ENCODE measurements around the gene ATP5F1E. TPM values are rescaled to one million over a fixed set of nuclear protein-coding genes. Genes with fewer than 3 reads are reported as not detected.

The ATP5F1E gene
- total RNA-seq, 2 experiments from 2014 or later = 51.1 to 53.1 TPM

DNA sequence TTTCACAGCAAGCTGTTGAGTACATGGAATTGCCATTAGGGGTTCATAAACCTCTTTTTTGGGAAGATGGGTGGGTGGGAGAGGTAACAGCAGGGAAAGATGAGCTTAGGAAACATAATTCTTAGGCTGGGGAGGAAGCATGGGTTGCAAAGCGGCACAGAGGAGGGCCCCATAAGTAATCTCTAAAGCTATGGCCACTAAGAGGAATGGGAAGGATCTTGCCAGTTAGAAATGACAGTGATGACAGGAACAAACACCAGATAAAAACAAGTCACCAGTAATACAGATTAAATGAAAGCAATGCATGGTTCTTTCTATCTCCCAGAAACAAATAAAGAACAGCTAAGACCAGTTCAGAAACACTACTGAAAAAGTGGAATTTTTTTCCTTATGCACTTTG, 41.4 kb upstream of the ATP5F1E start:
- H3K9me3 Mint-ChIP-seq = no peaks in the 10 kb centered on the region

DNA sequence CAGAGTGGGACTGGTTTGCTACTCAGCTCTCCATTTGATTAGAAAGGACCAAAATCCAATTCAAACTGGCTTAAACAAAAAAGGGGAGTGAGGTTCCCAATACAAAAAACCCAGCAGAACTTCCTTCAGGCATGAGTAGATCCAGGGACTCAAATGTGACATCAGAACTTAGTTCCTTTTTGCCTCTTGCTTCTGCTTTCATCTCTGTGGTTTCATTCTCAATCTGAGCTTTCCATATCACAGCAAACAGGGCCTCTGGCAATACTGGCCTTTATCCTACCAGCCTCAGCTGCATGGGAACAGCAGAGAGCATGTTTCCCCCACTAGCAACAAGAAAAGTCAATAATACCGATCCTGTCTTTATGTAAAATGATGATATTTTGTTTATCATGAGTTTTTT, 39.1 kb upstream of the ATP5F1E start:
- ATAC-seq (ENCODE audit: poor library complexity) (no peak), DNase-seq (peak in 2 of 14 experiments; percentile 29 to 30)
- no peak overlapping the region for H3K4me3 Mint-ChIP-seq
- TF ChIP-seq, protein P1, sequence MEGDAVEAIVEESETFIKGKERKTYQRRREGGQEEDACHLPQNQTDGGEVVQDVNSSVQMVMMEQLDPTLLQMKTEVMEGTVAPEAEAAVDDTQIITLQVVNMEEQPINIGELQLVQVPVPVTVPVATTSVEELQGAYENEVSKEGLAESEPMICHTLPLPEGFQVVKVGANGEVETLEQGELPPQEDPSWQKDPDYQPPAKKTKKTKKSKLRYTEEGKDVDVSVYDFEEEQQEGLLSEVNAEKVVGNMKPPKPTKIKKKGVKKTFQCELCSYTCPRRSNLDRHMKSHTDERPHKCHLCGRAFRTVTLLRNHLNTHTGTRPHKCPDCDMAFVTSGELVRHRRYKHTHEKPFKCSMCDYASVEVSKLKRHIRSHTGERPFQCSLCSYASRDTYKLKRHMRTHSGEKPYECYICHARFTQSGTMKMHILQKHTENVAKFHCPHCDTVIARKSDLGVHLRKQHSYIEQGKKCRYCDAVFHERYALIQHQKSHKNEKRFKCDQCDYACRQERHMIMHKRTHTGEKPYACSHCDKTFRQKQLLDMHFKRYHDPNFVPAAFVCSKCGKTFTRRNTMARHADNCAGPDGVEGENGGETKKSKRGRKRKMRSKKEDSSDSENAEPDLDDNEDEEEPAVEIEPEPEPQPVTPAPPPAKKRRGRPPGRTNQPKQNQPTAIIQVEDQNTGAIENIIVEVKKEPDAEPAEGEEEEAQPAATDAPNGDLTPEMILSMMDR (IDR thresholded peaks at IDR 0.05) = no peak
- no peaks in the 10 kb centered on the region for H3K4me1 Mint-ChIP-seq (ENCODE audit: low read depth)
- intact Hi-C loops (cut with DNase I, micrococcal nuclease) = no loop called here
- no peak overlapping the region for H3K27ac Mint-ChIP-seq
- Histone ChIP-seq H3K9me3 (ENCODE audit: control insufficient read depth in 1 of 2, insufficient read depth in 1 of 2, low read length in 2 of 2) (no peaks in the 10 kb centered on the region), H3K27ac (ENCODE audit: low read depth in 1 of 2, low read length in 2 of 2) (no peak overlapping the region), H3K4me3 (ENCODE audit: low read length) (no peak overlapping the region), H3K4me1 (ENCODE audit: insufficient read depth, low read length) (no peaks in the 10 kb centered on the region), H3K36me3 (ENCODE audit: insufficient read depth, low read length) (no peaks in the 10 kb centered on the region), H3K27me3 (ENCODE audit: control insufficient read depth in 1 of 2, insufficient read depth in 2 of 2, low read length in 2 of 2) (no peaks in the 10 kb centered on the region)
- H3K36me3 Mint-ChIP-seq (ENCODE audit: low read depth) = no peaks in the 10 kb centered on the region
- peaks cover 24% of the 10 kb centered on the region for H3K27me3 Mint-ChIP-seq
- ChIA-PET CTCF (interaction anchor here (0.6 kb wide), 1 partner anchor 421 kb away, joined by 3 read pairs; no protein-coding TSS in a partner anchor), POLR2A (no interaction called here)
- H3K9me3 Mint-ChIP-seq = no peaks in the 10 kb centered on the region

More for the DNA sequence above, 41.4 kb upstream of the ATP5F1E start:
- ATAC-seq (ENCODE audit: poor library complexity) (no peak), DNase-seq (no peak)
- TF ChIP-seq, protein P1 (IDR thresholded peaks at IDR 0.05) = no peak
- H3K36me3 Mint-ChIP-seq (ENCODE audit: low read depth) = no peaks in the 10 kb centered on the region
- Histone ChIP-seq H3K4me3 (ENCODE audit: low read length) (no peak overlapping the region), H3K27ac (ENCODE audit: low read depth in 1 of 2, low read length in 2 of 2) (no peak overlapping the region), H3K27me3 (ENCODE audit: control insufficient read depth in 1 of 2, insufficient read depth in 2 of 2, low read length in 2 of 2) (peaks cover 0 to 9% of the 10 kb centered on the region in 2 experiments), H3K36me3 (ENCODE audit: insufficient read depth, low read length) (no peaks in the 10 kb centered on the region), H3K4me1 (ENCODE audit: insufficient read depth, low read length) (no peaks in the 10 kb centered on the region), H3K9me3 (ENCODE audit: control insufficient read depth in 1 of 2, insufficient read depth in 1 of 2, low read length in 2 of 2) (no peaks in the 10 kb centered on the region)
- H3K27ac Mint-ChIP-seq = no peak overlapping the region
- POLR2A ChIA-PET = no interaction called here
- CTCF ChIA-PET = no interaction called here
- H3K4me1 Mint-ChIP-seq (ENCODE audit: low read depth) = no peaks in the 10 kb centered on the region
- H3K27me3 Mint-ChIP-seq = peaks cover 41% of the 10 kb centered on the region
- intact Hi-C loops (cut with DNase I, micrococcal nuclease) = no loop called here
- H3K4me3 Mint-ChIP-seq = no peak overlapping the region

DNA sequence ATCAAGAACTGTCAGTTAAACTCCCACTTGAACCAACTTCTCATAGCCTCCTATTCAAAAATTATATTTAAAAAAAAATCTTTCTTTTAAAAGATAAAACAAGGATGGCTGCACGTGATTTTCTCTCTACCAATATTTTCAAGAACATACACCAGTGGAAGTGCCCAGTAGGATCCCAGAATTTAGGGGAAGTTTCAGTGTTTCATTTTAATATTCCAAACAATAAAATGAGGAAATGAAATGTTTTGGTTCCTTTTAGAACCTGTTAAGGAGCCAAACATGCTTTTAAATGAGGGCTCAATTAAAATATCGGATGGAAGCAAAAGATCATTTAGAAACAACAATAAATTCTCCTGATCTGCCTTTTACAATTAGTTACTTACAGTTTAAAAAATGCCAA, 36.9 kb upstream of the ATP5F1E start:
- no peak for DNase-seq

More for the DNA sequence above, 36.9 kb upstream of the ATP5F1E start:
- intact Hi-C loops (cut with DNase I, micrococcal nuclease) = no loop called here
- H3K9me3 Mint-ChIP-seq = no peaks in the 10 kb centered on the region
- H3K4me3 ChIP-seq (ENCODE audit: low read length) = no peak overlapping the region
- H3K36me3 ChIP-seq (ENCODE audit: insufficient read depth, low read length) = no peaks in the 10 kb centered on the region
- H3K4me1 Mint-ChIP-seq (ENCODE audit: low read depth) = no peaks in the 10 kb centered on the region
- H3K4me1 ChIP-seq (ENCODE audit: insufficient read depth, low read length) = no peaks in the 10 kb centered on the region
- H3K27me3 ChIP-seq (ENCODE audit: control insufficient read depth in 1 of 2, insufficient read depth in 2 of 2, low read length in 2 of 2) = no peaks in the 10 kb centered on the region
- H3K36me3 Mint-ChIP-seq (ENCODE audit: low read depth) = no peaks in the 10 kb centered on the region
- no peak overlapping the region for H3K4me3 Mint-ChIP-seq
- ChIA-PET CTCF (no interaction called here), POLR2A (no interaction called here)
- TF ChIP-seq, protein P1 (IDR thresholded peaks at IDR 0.05) = no peak
- no peak overlapping the region for H3K27ac ChIP-seq (ENCODE audit: low read depth in 1 of 2, low read length in 2 of 2)
- no peak overlapping the region for H3K27ac Mint-ChIP-seq
- H3K27me3 Mint-ChIP-seq = peaks cover 3% of the 10 kb centered on the region
- H3K9me3 ChIP-seq (ENCODE audit: control insufficient read depth in 1 of 2, insufficient read depth in 1 of 2, low read length in 2 of 2) = no peaks in the 10 kb centered on the region
- ATAC-seq (ENCODE audit: poor library complexity) = no peak

Measured in CD4-positive, alpha-beta T cell (primary cell).